Measurements from ENCODE around the gene DACH1.

DNA sequence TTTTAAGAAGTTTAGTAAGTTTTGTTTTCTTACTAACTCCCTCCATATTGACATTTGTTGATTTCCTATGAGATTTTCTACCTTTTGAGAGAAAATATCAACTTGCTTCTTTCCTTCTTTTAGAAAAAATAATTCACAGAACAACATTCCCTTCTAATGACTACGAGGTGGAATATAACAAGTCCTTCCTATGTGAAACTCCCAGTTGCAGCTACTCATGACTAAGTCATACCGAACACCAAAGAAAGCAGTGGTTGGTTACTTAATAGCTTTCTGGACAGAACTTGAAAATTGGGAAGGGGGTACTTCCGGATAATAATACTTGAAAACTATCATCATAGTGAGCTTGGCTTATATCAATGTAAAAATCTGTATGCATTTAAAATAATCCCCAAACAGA lies 144.8 kb downstream of the DACH1 start:
- TF ChIP-seq, protein P1, sequence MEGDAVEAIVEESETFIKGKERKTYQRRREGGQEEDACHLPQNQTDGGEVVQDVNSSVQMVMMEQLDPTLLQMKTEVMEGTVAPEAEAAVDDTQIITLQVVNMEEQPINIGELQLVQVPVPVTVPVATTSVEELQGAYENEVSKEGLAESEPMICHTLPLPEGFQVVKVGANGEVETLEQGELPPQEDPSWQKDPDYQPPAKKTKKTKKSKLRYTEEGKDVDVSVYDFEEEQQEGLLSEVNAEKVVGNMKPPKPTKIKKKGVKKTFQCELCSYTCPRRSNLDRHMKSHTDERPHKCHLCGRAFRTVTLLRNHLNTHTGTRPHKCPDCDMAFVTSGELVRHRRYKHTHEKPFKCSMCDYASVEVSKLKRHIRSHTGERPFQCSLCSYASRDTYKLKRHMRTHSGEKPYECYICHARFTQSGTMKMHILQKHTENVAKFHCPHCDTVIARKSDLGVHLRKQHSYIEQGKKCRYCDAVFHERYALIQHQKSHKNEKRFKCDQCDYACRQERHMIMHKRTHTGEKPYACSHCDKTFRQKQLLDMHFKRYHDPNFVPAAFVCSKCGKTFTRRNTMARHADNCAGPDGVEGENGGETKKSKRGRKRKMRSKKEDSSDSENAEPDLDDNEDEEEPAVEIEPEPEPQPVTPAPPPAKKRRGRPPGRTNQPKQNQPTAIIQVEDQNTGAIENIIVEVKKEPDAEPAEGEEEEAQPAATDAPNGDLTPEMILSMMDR (IDR thresholded peaks at IDR 0.05) = no peak
- TF ChIP-seq EP300 (IDR thresholded peaks at IDR 0.05) (no peak), POLR2A (IDR thresholded peaks at IDR 0.05) (no peak)

All from tibial nerve (tissue), 4 donors.